SH-SY5Y (cell line): ENCODE data around the gene MYO1F.

Experiments
- GATA2 ChIP-seq: IDR thresholded peaks from 2 replicates; pipeline ENCODE4 v1.6.1; 2011; ENCODE audit warnings: mild to moderate bottlenecking, low read depth, low read length
- GATA3 ChIP-seq: IDR thresholded peaks from 2 replicates; pipeline ENCODE4 v1.6.1; 2011; ENCODE audit warnings: low read depth, mild to moderate bottlenecking, low read length, moderate library complexity

DNA sequence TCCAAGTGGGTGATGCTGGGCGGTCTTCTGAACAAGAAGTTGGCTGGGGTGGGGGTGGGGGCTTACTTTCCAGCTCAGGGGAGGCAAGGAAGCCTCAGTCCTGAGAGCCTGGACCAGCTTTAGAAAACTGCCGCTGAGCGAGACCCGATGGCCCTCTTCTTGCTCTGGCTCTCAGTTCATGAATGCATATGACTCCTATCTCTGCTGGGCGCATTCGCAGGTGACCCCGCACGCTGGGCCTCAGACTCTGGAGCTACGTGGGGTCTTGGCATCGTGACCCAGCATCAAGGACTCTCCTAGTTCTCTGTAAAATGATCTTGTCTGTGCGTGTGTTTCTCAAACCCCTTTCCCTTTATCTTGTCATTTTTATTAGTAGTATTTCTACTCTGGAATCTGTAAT is 94.5 kb downstream of the MYO1F start:
- TF ChIP-seq GATA2 (no peak), GATA3 (no peak)
